ENCODE results near the gene JCHAIN.

The JCHAIN gene

DNA sequence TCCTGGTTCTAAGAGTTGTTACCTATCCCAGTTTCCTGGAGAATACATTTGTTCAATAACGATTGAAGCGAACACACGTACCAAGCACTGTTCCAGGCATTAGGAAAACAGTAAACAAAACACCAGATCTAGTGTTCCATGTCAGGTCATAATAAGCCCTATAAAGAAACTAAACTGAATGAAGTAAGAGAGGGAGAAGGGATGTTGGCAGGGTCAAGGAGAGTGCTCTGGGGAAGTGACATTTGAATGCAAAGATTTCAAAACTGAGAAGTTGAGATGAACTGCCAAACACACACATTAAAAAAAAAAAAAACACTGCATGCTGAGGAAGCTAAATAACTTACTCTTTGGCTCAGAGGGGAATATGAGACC lies 52.1 kb downstream of the JCHAIN start:
- no peaks in the 10 kb centered on the region; the same call in 1 of the 2 replicates for H3K27me3 ChIP-seq (ENCODE audit: control insufficient read depth, insufficient read depth, low read length)
- H3K4me3 ChIP-seq (ENCODE audit: low read depth, low read length) = no peak overlapping the region
- H3K36me3 ChIP-seq (ENCODE audit: control insufficient read depth, insufficient read depth, low read length) = no peaks in the 10 kb centered on the region
- no peaks in the 10 kb centered on the region for H3K4me1 ChIP-seq (ENCODE audit: control insufficient read depth, insufficient read depth, low read length)
- no peak overlapping the region for H3K27ac ChIP-seq (ENCODE audit: low read depth, low read length)
- no peak overlapping the region for H3K9ac ChIP-seq (ENCODE audit: low read depth, low read length)
- H3K9me3 ChIP-seq (ENCODE audit: control insufficient read depth, insufficient read depth, low read length) = no peaks in the 10 kb centered on the region

DNA sequence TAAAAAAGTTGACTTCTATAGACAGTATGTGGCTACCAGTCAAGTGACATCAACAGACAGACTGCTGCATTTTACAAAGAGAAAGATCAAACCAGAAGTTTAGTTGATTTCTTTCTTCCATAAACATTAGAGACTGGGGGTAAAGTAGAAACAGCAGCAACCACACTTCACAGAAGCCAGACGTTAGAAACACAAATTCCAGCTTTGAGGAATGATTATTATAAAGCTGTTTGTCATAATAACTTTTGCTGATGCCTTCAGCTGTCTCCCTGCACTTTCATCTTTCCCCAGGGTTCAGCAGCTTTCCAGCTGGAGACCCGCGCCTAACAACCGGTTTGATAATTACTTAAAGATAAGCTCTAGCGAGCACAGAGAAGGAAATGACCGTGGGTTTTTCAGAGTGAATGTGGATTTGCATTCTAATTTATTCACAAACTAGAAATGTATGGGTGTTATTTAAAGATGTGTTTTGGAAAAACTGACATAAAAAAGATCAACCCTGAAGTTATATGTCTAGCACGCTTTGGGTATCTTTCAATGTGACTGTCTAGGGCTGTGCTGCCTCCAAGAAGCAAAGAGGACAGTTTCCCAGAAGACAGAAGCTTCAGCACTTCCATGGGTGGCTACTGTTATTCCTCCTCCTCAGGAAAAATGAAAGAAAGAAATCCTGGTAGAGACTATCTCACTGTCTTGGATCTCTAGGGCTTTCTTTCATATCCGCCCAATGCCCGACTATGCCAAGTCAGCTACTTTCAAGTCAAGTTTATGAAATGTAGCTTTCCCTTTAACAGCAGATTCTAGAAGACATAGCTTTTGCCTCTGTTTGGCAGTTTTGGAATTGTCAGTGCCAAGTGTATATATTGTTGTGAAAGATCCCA lies 52.8 kb downstream of the JCHAIN start:
- H3K36me3 ChIP-seq (ENCODE audit: control insufficient read depth, insufficient read depth, low read length) = no peaks in the 10 kb centered on the region
- H3K9me3 ChIP-seq (ENCODE audit: control insufficient read depth, insufficient read depth, low read length) = no peaks in the 10 kb centered on the region
- H3K4me1 ChIP-seq (ENCODE audit: control insufficient read depth, insufficient read depth, low read length) = no peaks in the 10 kb centered on the region
- no peaks in the 10 kb centered on the region; the same call in 1 of the 2 replicates for H3K27me3 ChIP-seq (ENCODE audit: control insufficient read depth, insufficient read depth, low read length)
- H3K4me3 ChIP-seq (ENCODE audit: low read depth, low read length) = no peak overlapping the region
- no peak overlapping the region for H3K9ac ChIP-seq (ENCODE audit: low read depth, low read length)
- H3K27ac ChIP-seq (ENCODE audit: low read depth, low read length) = no peak overlapping the region

DNA sequence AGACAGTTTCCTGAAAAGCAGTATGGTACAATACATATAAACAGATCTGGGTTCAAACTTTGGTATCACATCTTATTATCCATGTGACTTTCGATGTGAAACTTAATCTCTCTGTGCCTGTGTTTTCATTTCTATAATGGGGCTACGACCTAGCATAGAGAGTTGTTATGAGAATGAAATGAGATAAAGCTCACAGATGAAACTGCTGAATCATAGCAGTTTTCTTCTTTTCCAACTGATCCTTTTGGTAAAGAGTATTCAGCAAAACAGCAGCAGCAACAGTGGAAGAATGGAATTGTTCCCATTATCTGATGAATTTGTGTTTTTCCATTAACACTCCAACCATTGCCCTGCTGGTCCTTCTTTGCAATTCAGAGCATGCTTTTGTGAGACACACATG lies 58.0 kb downstream of the JCHAIN start:
- Histone ChIP-seq H3K9ac (ENCODE audit: low read depth, low read length) (no peak overlapping the region), H3K9me3 (ENCODE audit: control insufficient read depth, insufficient read depth, low read length) (no peaks in the 10 kb centered on the region), H3K36me3 (ENCODE audit: control insufficient read depth, insufficient read depth, low read length) (no peaks in the 10 kb centered on the region), H3K4me1 (ENCODE audit: control insufficient read depth, insufficient read depth, low read length) (no peaks in the 10 kb centered on the region), H3K27me3 (ENCODE audit: control insufficient read depth, insufficient read depth, low read length) (no peaks in the 10 kb centered on the region), H3K4me3 (ENCODE audit: low read depth, low read length) (no peak overlapping the region), H3K27ac (ENCODE audit: low read depth, low read length) (no peak overlapping the region)

DNA sequence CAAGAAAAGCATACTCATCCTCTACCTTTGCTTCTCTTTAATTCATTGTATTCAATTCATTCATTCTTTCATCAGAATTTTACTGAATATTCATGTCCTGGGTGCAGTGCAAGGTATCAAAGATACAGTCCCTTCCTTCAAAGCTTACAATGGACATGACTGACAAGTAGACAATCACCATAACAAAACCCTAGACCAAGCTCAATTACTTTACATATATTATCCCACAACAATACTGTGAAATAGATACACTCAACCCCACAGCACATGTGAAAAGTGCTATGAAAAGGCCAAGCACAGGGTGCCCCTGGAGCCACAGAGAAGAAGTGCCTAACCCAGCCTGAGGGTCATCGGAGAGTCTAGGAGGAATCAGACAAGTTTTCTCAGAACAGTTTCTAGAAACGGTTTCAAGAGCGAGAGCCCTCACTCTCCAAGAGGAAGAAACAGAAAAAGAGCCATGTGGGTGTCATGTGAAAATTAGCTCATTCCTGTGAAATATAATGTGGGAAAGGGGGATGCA lies 58.9 kb downstream of the JCHAIN start:
- Histone ChIP-seq H3K9me3 (ENCODE audit: control insufficient read depth, insufficient read depth, low read length) (no peaks in the 10 kb centered on the region), H3K36me3 (ENCODE audit: control insufficient read depth, insufficient read depth, low read length) (no peaks in the 10 kb centered on the region), H3K9ac (ENCODE audit: low read depth, low read length) (no peak overlapping the region), H3K27me3 (ENCODE audit: control insufficient read depth, insufficient read depth, low read length) (no peaks in the 10 kb centered on the region), H3K27ac (ENCODE audit: low read depth, low read length) (no peak overlapping the region), H3K4me3 (ENCODE audit: low read depth, low read length) (no peak overlapping the region), H3K4me1 (ENCODE audit: control insufficient read depth, insufficient read depth, low read length) (no peaks in the 10 kb centered on the region)

DNA sequence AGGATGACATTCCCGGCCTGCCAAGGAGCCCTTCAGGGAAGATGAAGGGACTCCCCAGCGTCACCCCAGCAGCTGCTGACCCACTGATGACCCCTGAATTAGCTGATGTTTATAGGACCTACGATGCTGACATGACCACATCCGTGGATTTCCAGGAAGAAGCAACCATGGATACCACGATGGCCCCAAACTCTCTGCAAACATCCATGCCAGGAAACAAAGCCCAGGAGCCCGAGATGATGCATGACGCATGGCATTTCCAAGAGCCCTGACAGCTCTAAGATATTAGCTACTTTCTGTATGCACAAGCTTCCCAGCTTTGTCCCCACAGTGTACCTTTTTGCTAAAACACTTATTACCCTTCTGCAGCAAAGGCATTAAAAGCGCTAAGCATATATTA lies 59.8 kb downstream of the JCHAIN start:
- Histone ChIP-seq H3K9ac (ENCODE audit: low read depth, low read length) (no peak overlapping the region), H3K4me3 (ENCODE audit: low read depth, low read length) (no peak overlapping the region), H3K27ac (ENCODE audit: low read depth, low read length) (no peak overlapping the region), H3K27me3 (ENCODE audit: control insufficient read depth, insufficient read depth, low read length) (no peaks in the 10 kb centered on the region), H3K36me3 (ENCODE audit: control insufficient read depth, insufficient read depth, low read length) (no peaks in the 10 kb centered on the region), H3K4me1 (ENCODE audit: control insufficient read depth, insufficient read depth, low read length) (no peaks in the 10 kb centered on the region), H3K9me3 (ENCODE audit: control insufficient read depth, insufficient read depth, low read length) (no peaks in the 10 kb centered on the region)
